PC-9 (cell line): ENCODE data around the gene GPC5. TPM values are rescaled to one million over a fixed set of nuclear protein-coding genes. Genes with fewer than 3 reads are reported as not detected.

Source experiments
- BruUV-seq: library from RNA; stranded (reverse); fragments of 400-500 nt; replicated peaks from 2 replicates; lab custom pipeline; 2021; lab: Mats Ljungman, UMichigan
- CTCF ChIA-PET: fragments of 300-600 bp; sonication (Branson Sonifier 250); formaldehyde crosslinking; loops from one replicate; lab custom pipeline; 2022; ENCODE audit warnings: antibody characterized with exemption; lab: Charles Lee
- POLR2A ChIA-PET: fragments of 300-600 bp; sonication (Branson Sonifier 250); formaldehyde crosslinking; loops from one replicate; lab custom pipeline; 2022; ENCODE audit warnings: antibody characterized with exemption; ENCODE audit not compliant: unreplicated experiment; lab: Charles Lee
- DNase-seq, 2 experiments: peaks; one replicate each; pipeline versions ENCODE4 v3.0.0 to v3.0.0-alpha.2; 2015 to 2022; ENCODE audit warnings: mixed read lengths in 1 of 2
- H2AFZ ChIP-seq: fragments of 200-600 bp; sonication (generic); 2 replicates; pipeline ENCODE4 v1.8.1; 2017; ENCODE audit warnings: antibody characterized with exemption
- H3F3A ChIP-seq: fragments of 200-600 bp; sonication (generic); 2 replicates; pipeline ENCODE4 v1.8.1; 2017; ENCODE audit warnings: antibody characterized with exemption, mild to moderate bottlenecking, low read depth; ENCODE audit not compliant: insufficient read depth
- H3K27ac ChIP-seq: fragments of 200-600 bp; sonication (generic); 2 replicates; pipeline ENCODE4 v1.6.1; 2016; ENCODE audit warnings: mixed run types
- H3K27me3 ChIP-seq: fragments of 200-600 bp; sonication (generic); 2 replicates; pipeline ENCODE4 v1.6.1; 2016; ENCODE audit warnings: low read depth, mixed run types; ENCODE audit not compliant: insufficient read depth
- H3K36me3 ChIP-seq: fragments of 200-600 bp; sonication (generic); 2 replicates; pipeline ENCODE4 v1.6.1; 2016; ENCODE audit warnings: low read depth, mixed run types
- H3K4me1 ChIP-seq: fragments of 200-600 bp; sonication (generic); replicated peaks from 2 replicates; pipeline ENCODE4 v1.6.1; 2016; ENCODE audit warnings: mixed run types; ENCODE audit not compliant: insufficient read depth
- H3K4me2 ChIP-seq: fragments of 200-600 bp; sonication (generic); 2 replicates; pipeline ENCODE4 v1.6.1; 2017; ENCODE audit warnings: mixed run types
- H3K4me3 ChIP-seq: fragments of 200-600 bp; sonication (generic); 2 replicates; pipeline ENCODE4 v1.6.1; 2016; ENCODE audit warnings: mixed run types
- H3K79me2 ChIP-seq: fragments of 200-600 bp; sonication (generic); 2 replicates; pipeline ENCODE4 v1.6.1; 2017; ENCODE audit warnings: low read depth, mixed run types
- H3K9me2 ChIP-seq: fragments of 200-600 bp; sonication (generic); 2 replicates; pipeline ENCODE4 v1.8.1; 2017; ENCODE audit warnings: mild to moderate bottlenecking; ENCODE audit not compliant: insufficient read depth
- H3K9me3 ChIP-seq: fragments of 200-600 bp; sonication (generic); 2 replicates; pipeline ENCODE4 v1.8.1; 2016; ENCODE audit warnings: low read depth; ENCODE audit not compliant: insufficient read depth
- H4K20me1 ChIP-seq: fragments of 200-600 bp; sonication (generic); 2 replicates; pipeline ENCODE4 v1.8.1; 2017; ENCODE audit not compliant: insufficient read depth
- CTCF ChIP-seq: fragments of 200-600 bp; sonication (generic); conservative IDR thresholded peaks from 2 replicates; pipeline ENCODE4 v1.6.1; 2017; ENCODE audit warnings: mixed run types, antibody characterized with exemption, mild to moderate bottlenecking, moderate library complexity
- EZH2 ChIP-seq: fragments of 200-600 bp; sonication (generic); IDR thresholded peaks from 2 replicates; pipeline ENCODE4 v1.8.0; 2017; ENCODE audit warnings: antibody characterized with exemption, low read depth
- intact Hi-C: fragments of 100-400 bp; cut with micrococcal nuclease; formaldehyde crosslinking; loops from one replicate; pipeline ENCODE4 v1.10.0; 2022; ENCODE audit not compliant: unreplicated experiment
- total RNA-seq: library from RNA; stranded (reverse); gene quantifications from 2 replicates; pipeline ENCODE4 v1.2.3, GENCODE V29; 2021

Gene GPC5
- total RNA-seq, 1 experiment from 2014 or later = not detected

GRCh38 chr13:92676246-92676645 is 1277.8 kb downstream of the GPC5 start:
- no peak overlapping the region for H2AFZ ChIP-seq
- H3K27me3 ChIP-seq = no peaks in the 10 kb centered on the region
- CTCF ChIA-PET = no interaction called here
- no peak overlapping the region for H3K27ac ChIP-seq
- no peaks in the 10 kb centered on the region for H3K4me1 ChIP-seq
- H3K4me3 ChIP-seq = no peak overlapping the region
- intact Hi-C loops = no loop called here
- TF ChIP-seq EZH2 (no peak), CTCF (no peak)
- DNase-seq = no peak
- H3F3A ChIP-seq = no peaks in the 10 kb centered on the region
- H3K4me2 ChIP-seq = no peak overlapping the region
- POLR2A ChIA-PET = no interaction called here
- no peaks in the 10 kb centered on the region for H3K79me2 ChIP-seq
- no TSS peak for BruUV-seq
- H4K20me1 ChIP-seq = no peaks in the 10 kb centered on the region
- no peaks in the 10 kb centered on the region; the same call in 1 of the 2 replicates for H3K9me2 ChIP-seq
- no peaks in the 10 kb centered on the region for H3K9me3 ChIP-seq
- no peaks in the 10 kb centered on the region for H3K36me3 ChIP-seq

- Histone ChIP-seq H3K27me3 (no peaks in the 10 kb centered on the region), H3K79me2 (no peaks in the 10 kb centered on the region), H3K4me1 (no peaks in the 10 kb centered on the region), H2AFZ (no peak overlapping the region), H3K4me3 (no peak overlapping the region), H3F3A (no peaks in the 10 kb centered on the region), H3K9me3 (no peaks in the 10 kb centered on the region), H3K4me2 (no peak overlapping the region), H4K20me1 (no peaks in the 10 kb centered on the region), H3K27ac (no peak overlapping the region), H3K9me2 (no peaks in the 10 kb centered on the region; the same call in 1 of the 2 replicates), H3K36me3 (no peaks in the 10 kb centered on the region)
- DNase-seq = no peak
- CTCF ChIA-PET = no interaction called here
- TF ChIP-seq CTCF = no peak
- TF ChIP-seq EZH2 = no peak
- no TSS peak for BruUV-seq
- POLR2A ChIA-PET = no interaction called here
- intact Hi-C loops = no loop called here
Measured at GRCh38 chr13:92677571-92677970, 1279.2 kb downstream of the GPC5 start.

GRCh38 chr13:92679602-92680001 is 1281.2 kb downstream of the GPC5 start:
- TF ChIP-seq EZH2 (no peak), CTCF (no peak)
- Histone ChIP-seq H3K27ac (no peak overlapping the region), H3K36me3 (no peaks in the 10 kb centered on the region), H3K27me3 (no peaks in the 10 kb centered on the region), H3K4me3 (no peak overlapping the region), H4K20me1 (no peaks in the 10 kb centered on the region), H3K79me2 (no peaks in the 10 kb centered on the region), H2AFZ (no peak overlapping the region), H3K4me1 (no peaks in the 10 kb centered on the region), H3K9me2 (no peaks in the 10 kb centered on the region), H3F3A (no peaks in the 10 kb centered on the region), H3K9me3 (no peaks in the 10 kb centered on the region), H3K4me2 (no peak overlapping the region)
- ChIA-PET CTCF (no interaction called here), POLR2A (no interaction called here)
- intact Hi-C loops = no loop called here
- DNase-seq = no peak
- BruUV-seq = no TSS peak
